Adrenal gland (tissue), 12 donors: ENCODE results near the gene FLNC. TPM values are rescaled to one million over a fixed set of nuclear protein-coding genes. Genes with fewer than 3 reads are reported as not detected.

Experiments used
- DNase-seq, 7 donors: peaks; one replicate each; pipeline ENCODE4 v3.0.0-alpha.2; 2019 to 2020
- H3K27ac ChIP-seq, 5 donors: fragments of 200-600 bp; sonication (generic) in 4 of 5; 1 replicate in 3 of 5; 2 replicates in 2 of 5; pipeline versions ENCODE4 v1.5.1 to v1.8.0; 2016 to 2020; ENCODE audit warnings: mild to moderate bottlenecking in 1 of 5
- H3K27me3 ChIP-seq: fragments of 200-600 bp; 2 replicates; pipeline ENCODE4 v1.8.0; 2021
- H3K36me3 ChIP-seq, 2 donors: fragments of 200-600 bp; replicated peaks in 1 of 2; 1 replicate in 1 of 2; 2 replicates in 1 of 2; pipeline versions ENCODE4 v1.5.1 to v1.8.0; 2018 to 2022
- H3K4me1 ChIP-seq, 2 donors: fragments of 200-600 bp; replicated peaks in 1 of 2; 1 replicate in 1 of 2; 2 replicates in 1 of 2; pipeline versions ENCODE4 v1.5.1 to v1.8.0; 2018 to 2021
- H3K4me3 ChIP-seq, 4 donors: fragments of 200-600 bp; sonication (generic) in 3 of 4; one replicate each; pipeline ENCODE4 v1.5.1; 2016 to 2018
- H3K9me3 ChIP-seq, 3 donors: fragments of 200-600 bp; sonication (generic) in 1 of 3; replicated peaks in 1 of 3; 1 replicate in 2 of 3; 2 replicates in 1 of 3; pipeline versions ENCODE4 v1.5.1 to v1.8.0; 2016 to 2021
- CTCF ChIP-seq, 6 experiments: fragments of 450-650 bp in 4 of 6; fragments of 200-600 bp in 2 of 6; sonication (generic) in 1 of 6; IDR thresholded peaks; 1 replicate in 5 of 6; 2 replicates in 1 of 6; pipeline versions ENCODE4 v1.5.1 to v1.8.0; 2016 to 2021; ENCODE audit warnings: antibody characterized with exemption in 6 of 6, mild to moderate bottlenecking in 2 of 6, moderate library complexity in 1 of 6
- POLR2A ChIP-seq, 2 donors: fragments of 450-650 bp; IDR thresholded peaks; one replicate each; pipeline ENCODE4 v1.6.1; 2017; ENCODE audit warnings: antibody characterized with exemption in 2 of 2, mild to moderate bottlenecking in 2 of 2, moderate library complexity in 1 of 2
- WGBS, 4 donors: extraction: QIAGEN DNeasy Blood & Tissue Kit in 2 of 4; methylation state at CpG; one replicate each; pipeline versions ENCODE4 v1.1.5 to v1.1.7; 2013 to 2017; 5-methylcytosine and 5-hydroxymethylcytosine counted together
- intact Hi-C, 2 donors: fragments of 100-400 bp; cut with DNase I; formaldehyde crosslinking; loops; one replicate each; pipeline versions ENCODE4 v1.14.1 to v1.15.0; 2022 to 2023
- polyA plus RNA-seq, 3 donors: library from polyadenylated mRNA; stranded (reverse); fragments of 200-250 nt in 2 of 3; fragments of 350-450 nt in 1 of 3; fragmentation: Illumina TruSeq in 1 of 3; extraction: RNeasy Lipid Tissue Mini Kit (QIAGEN cat#74804) in 1 of 3; gene quantifications; one replicate each; pipeline ENCODE4 v1.2.3, GENCODE V29; 2013 to 2014
- total RNA-seq, 9 donors: library from RNA; depleted of rRNA in 4 of 9; stranded (reverse); fragments of >200 nt in 4 of 9; fragments of 120-200 nt in 1 of 9; fragmentation: NEBNext Ultra II Directional in 1 of 9; extraction: Animal tissue kit (Norgen Biotek cat#: 25700) in 1 of 9; gene quantifications; one replicate each; pipeline versions ENCODE4 v1.1.0 to v1.2.4, GENCODE V29; 2013 to 2023
- donor health status: healthy with polysubstance abuse.
- donor health status: Bipolar disorder and iron deficiency.
- donor health status: DM: yes; HTN: yes; CAD: no.
- donor health status: DM: no; HTN: no; CAD: no.
- donor health status: DM: no; HTN: no; CAD: no.
- donor health status: DM: yes; HTN: yes; CAD: no.

The FLNC gene
- total and polyA plus RNA-seq, 12 donors: 0.66 to 7.3 (median 2.5) TPM

- TF ChIP-seq CTCF (IDR thresholded peaks at IDR 0.05) (no peak), POLR2A (IDR thresholded peaks at IDR 0.05) (no peak)
- intact Hi-C loops: no loop called here
- WGBS, 4 donors: 59 to 75% (median 66%) methylated on average over 2 to 19 of the region's 19 CpGs
- Histone ChIP-seq H3K36me3 (no peaks in the 10 kb centered on the region), H3K9me3 (no peaks in the 10 kb centered on the region), H3K27me3 (no peaks in the 10 kb centered on the region), H3K27ac (no peak overlapping the region), H3K4me3 (no peak overlapping the region), H3K4me1 (no peaks in the 10 kb centered on the region)
- no peak for DNase-seq
Observed at GRCh38 chr7:128879461-128879938, 49.3 kb downstream of the FLNC start.

- no peak overlapping the region for H3K4me3 ChIP-seq
- 39 to 70% (median 49%) methylated on average over 10 to 31 of the region's 31 CpGs for WGBS, 4 donors
- H3K27me3 ChIP-seq: no peaks in the 10 kb centered on the region
- no peak for TF ChIP-seq POLR2A (IDR thresholded peaks at IDR 0.05)
- peak; percentile 45 to 87 (median 80) for TF ChIP-seq CTCF (IDR thresholded peaks at IDR 0.05)
- H3K9me3 ChIP-seq: no peaks in the 10 kb centered on the region
- H3K4me1 ChIP-seq: no peaks in the 10 kb centered on the region
- peak; percentile 58 to 85 (median 76) for DNase-seq
- no peaks in the 10 kb centered on the region for H3K36me3 ChIP-seq
- H3K27ac ChIP-seq: no peak overlapping the region
- intact Hi-C loops: loop anchor here in 1 of 2 donors (5.0 kb wide), 2 partner anchors 268 to 408 kb away; no protein-coding TSS in a partner anchor
Observed at GRCh38 chr7:128879939-128880746, 49.9 kb downstream of the FLNC start.

GRCh38 chr7:128880791-128881457, 50.7 kb downstream of the FLNC start:
- Histone ChIP-seq H3K36me3 (no peaks in the 10 kb centered on the region), H3K4me1 (no peaks in the 10 kb centered on the region), H3K9me3 (no peaks in the 10 kb centered on the region), H3K4me3 (no peak overlapping the region), H3K27ac (no peak overlapping the region), H3K27me3 (no peaks in the 10 kb centered on the region)
- intact Hi-C loops: loop anchor here in 1 of 2 donors (5.0 kb wide), 2 partner anchors 269 to 409 kb away; no protein-coding TSS in a partner anchor
- no peak for TF ChIP-seq CTCF (IDR thresholded peaks at IDR 0.05)
- no peak for TF ChIP-seq POLR2A (IDR thresholded peaks at IDR 0.05)
- no peak for DNase-seq
- WGBS, 4 donors: 67 to 68% (median 67%) methylated on average over 7 to 11 of the region's 11 CpGs

- H3K36me3 ChIP-seq: no peaks in the 10 kb centered on the region
- no peak for TF ChIP-seq POLR2A (IDR thresholded peaks at IDR 0.05)
- no peak for TF ChIP-seq CTCF (IDR thresholded peaks at IDR 0.05)
- no peak overlapping the region for H3K27ac ChIP-seq
- intact Hi-C loops: loop anchor here in 1 of 2 donors (5.0 kb wide), 2 partner anchors 269 to 409 kb away; no protein-coding TSS in a partner anchor
- H3K4me1 ChIP-seq: no peaks in the 10 kb centered on the region
- no peaks in the 10 kb centered on the region for H3K9me3 ChIP-seq
- 74 to 84% (median 79%) methylated on average over 6 to 10 of the region's 10 CpGs for WGBS, 4 donors
- DNase-seq: no peak
- H3K4me3 ChIP-seq: no peak overlapping the region
- H3K27me3 ChIP-seq: no peaks in the 10 kb centered on the region
Observed at GRCh38 chr7:128881458-128882125, 51.4 kb downstream of the FLNC start.
